GM12872 (cell line): Measurements from ENCODE around the gene TLX2.
A peak's percentile ranks its signal among the peaks of the same experiment; 100 is the strongest.

Experiments used
- TF ChIP-seq, protein P1 (sequence below): IDR thresholded peaks from 3 replicates; pipeline ENCODE4 v1.5.1; 2011; ENCODE audit warnings: low read depth, mild to moderate bottlenecking, low read length, moderate library complexity; ENCODE audit not compliant: insufficient read depth

Gene TLX2

DNA sequence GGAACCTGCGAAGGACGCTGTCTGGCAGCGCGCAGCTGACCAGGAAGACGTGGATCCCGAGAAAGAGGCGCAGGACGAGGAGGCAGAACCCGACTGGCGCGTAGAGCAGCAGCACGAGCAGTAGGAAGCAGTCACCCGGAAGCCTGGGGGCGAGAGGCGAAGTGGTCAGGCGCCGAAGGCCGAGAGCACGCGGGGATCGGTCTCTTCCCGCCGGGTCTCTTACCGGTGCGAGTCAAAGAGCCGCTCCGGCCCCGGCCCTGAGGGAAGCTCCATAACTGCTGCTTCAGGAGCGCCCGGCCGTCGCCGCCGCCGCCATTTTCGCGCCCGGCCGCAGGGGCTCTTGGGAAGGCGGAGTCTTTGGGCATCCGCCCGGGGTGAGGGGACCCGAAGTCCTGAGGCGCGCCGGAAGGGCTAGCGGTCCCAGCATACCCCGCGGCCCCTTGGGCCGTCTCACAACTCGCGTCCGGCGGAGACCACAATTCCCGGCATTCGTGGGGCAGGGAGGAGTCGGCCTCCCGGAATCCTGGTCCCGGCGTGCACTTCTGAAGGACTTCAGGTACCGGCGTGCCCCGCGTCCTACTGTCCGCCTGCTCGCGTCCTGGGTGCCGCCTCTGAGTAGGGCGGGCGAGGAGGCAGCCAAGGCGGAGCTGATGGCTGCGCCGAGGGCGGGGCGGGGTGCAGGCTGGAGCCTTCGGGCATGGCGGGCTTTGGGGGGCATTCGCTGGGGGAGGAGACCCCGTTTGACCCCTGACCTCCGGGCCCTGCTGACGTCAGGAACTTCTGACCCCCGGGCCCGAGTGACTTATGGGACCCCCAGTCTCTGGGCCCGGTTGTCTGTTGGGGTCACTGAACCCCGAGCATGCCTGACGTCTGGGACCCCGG is 15.3 kb downstream of the TLX2 start, which contains the start of the genes AUP1 and HTRA2:
TSS of gene AUP1 (minus strand) at position 350 of the 882 bp plus-strand sequence. CDS start at position 273, 77 bp downstream.
TSS of gene HTRA2 (plus strand) at position 577 of the 882 bp plus-strand sequence. CDS start at position 651, 74 bp downstream.
- TF ChIP-seq, protein P1, sequence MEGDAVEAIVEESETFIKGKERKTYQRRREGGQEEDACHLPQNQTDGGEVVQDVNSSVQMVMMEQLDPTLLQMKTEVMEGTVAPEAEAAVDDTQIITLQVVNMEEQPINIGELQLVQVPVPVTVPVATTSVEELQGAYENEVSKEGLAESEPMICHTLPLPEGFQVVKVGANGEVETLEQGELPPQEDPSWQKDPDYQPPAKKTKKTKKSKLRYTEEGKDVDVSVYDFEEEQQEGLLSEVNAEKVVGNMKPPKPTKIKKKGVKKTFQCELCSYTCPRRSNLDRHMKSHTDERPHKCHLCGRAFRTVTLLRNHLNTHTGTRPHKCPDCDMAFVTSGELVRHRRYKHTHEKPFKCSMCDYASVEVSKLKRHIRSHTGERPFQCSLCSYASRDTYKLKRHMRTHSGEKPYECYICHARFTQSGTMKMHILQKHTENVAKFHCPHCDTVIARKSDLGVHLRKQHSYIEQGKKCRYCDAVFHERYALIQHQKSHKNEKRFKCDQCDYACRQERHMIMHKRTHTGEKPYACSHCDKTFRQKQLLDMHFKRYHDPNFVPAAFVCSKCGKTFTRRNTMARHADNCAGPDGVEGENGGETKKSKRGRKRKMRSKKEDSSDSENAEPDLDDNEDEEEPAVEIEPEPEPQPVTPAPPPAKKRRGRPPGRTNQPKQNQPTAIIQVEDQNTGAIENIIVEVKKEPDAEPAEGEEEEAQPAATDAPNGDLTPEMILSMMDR, result no peak

DNA sequence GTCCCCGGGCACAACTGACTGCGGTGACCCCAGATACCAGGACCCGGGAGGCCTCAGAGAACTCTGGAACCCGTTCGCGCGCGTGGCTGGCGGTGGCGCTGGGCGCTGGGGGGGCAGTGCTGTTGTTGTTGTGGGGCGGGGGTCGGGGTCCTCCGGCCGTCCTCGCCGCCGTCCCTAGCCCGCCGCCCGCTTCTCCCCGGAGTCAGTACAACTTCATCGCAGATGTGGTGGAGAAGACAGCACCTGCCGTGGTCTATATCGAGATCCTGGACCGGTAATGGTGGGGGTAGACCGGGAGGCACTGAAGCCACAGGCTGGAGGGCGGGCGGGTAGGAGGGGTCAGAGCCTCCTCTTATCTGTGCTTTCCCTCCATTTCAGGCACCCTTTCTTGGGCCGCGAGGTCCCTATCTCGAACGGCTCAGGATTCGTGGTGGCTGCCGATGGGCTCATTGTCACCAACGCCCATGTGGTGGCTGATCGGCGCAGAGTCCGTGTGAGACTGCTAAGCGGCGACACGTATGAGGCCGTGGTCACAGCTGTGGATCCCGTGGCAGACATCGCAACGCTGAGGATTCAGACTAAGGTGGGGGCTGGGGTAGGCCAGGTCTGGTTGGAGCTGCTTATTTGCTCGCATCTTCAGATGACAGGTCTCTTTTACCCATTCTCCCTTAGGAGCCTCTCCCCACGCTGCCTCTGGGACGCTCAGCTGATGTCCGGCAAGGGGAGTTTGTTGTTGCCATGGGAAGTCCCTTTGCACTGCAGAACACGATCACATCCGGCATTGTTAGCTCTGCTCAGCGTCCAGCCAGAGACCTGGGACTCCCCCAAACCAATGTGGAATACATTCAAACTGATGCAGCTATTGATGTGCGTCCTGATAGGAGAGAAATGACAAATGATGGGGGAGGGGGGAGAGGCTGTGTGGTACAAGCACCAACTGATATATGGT is 16.3 kb downstream of the TLX2 start:
- TF ChIP-seq, protein P1, result no peak

- TF ChIP-seq, protein P1, result no peak
Observed at GRCh38 chr2:74531666-74532065, 17.4 kb downstream of the TLX2 start.

DNA sequence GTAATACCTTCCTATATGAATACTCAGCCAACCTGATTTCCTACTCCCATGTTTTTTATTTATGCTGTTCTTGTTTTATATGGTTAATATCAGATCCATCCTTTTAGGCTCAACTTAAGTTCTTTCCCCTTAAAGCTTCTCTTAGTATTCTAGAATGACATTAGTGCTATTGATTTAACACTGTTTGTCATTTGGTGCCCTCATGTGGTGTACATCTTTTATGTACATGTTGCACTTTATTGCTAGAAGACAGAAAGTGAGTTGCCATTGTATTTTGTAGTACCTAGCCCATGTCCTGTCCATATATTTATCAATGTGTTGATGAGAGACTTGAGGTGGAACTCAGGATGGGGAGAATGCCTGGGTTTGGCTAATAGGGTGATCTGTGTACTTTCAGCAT is 18.0 kb downstream of the TLX2 start:
- TF ChIP-seq, protein P1, result peak; percentile 24; the same call in 1 of the 3 replicates

- TF ChIP-seq, protein P1, result no peak
Observed at GRCh38 chr2:74533464-74533863, 19.2 kb downstream of the TLX2 start.

DNA sequence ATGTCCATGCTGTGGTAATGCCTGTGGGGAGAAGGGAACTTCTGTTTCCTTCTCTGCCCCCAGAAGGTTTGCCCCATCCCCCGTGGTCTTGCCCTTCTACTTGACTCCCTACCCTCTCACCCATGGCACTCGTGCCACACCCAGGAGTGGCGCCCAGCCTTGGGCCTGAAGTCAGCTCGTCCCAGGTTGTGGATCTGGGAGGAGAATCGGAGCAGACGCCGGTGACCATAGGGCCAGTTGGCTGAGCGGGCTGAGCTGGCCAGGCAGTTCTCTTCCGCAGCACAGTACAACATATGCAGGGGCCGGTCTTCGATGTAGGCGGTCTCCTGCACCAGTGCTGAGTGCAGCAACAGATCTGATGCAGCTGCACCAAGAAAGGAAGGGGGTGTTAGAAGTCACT is 20.2 kb downstream of the TLX2 start:
- TF ChIP-seq, protein P1, result no peak
